Left cardiac atrium (tissue), 4 donors: ENCODE data around the gene SKIC8. TPM values are rescaled to one million over a fixed set of nuclear protein-coding genes. Genes with fewer than 3 reads are reported as not detected.
"Not testable (repeated sequence)": the region's sequence is repeated elsewhere in the genome, so short reads cannot be mapped to it uniquely, and the experiment has no call there.

ENCODE experiments used
- ATAC-seq, 2 donors: fragments of 200-7000 bp; cut with Tn5 transposase; one replicate each; pipeline ENCODE4 v1.9.1; 2020; ENCODE audit warnings: mild to moderate bottlenecking in 2 of 2, moderate library complexity in 2 of 2
- DNase-seq: peaks from one replicate; pipeline ENCODE4 v3.0.0-alpha.2; 2020
- intact Hi-C, 2 donors: fragments of 100-400 bp; cut with DNase I; formaldehyde crosslinking; loops; one replicate each; pipeline versions ENCODE4 v1.14.1 to v1.15.1; 2022 to 2023
- total RNA-seq, 2 donors: library from RNA; stranded (reverse); fragmentation: NEBNext Ultra II Directional; extraction: Animal tissue kit (Norgen Biotek cat#: 25700); gene quantifications; one replicate each; pipeline ENCODE4 v1.2.1, GENCODE V29; 2021
- donor health status: DM: no; HTN: yes; CAD: no.
- donor health status: DM: no; HTN: yes; CAD: no; lungs with severe emphysema.
- donor health status: DM: yes; HTN: yes; CAD: no.
- donor health status: Dilated cardiomyopathy.

Gene SKIC8
- total RNA-seq, 2 donors from 2014 or later: 27.1 to 35.5 TPM

- ATAC-seq (peak; percentile 61 to 74), DNase-seq (peak; percentile 76)
- intact Hi-C loops: no loop called here
Observed at GRCh38 chr15:78264304-78265136, 34.9 kb downstream of the SKIC8 start, which contains the start of gene DNAJA4. Gene DNAJA4 (plus strand): TSS chr15:78264562. CDS start chr15:78264764, 202 bp downstream.

GRCh38 chr15:78263907-78264303, 35.5 kb downstream of the SKIC8 start:
- intact Hi-C loops: no loop called here
- ATAC-seq: peak; percentile 4 to 10
- no peak for DNase-seq

GRCh38 chr15:78263351-78263781, 36.0 kb downstream of the SKIC8 start:
- intact Hi-C loops: no loop called here
- ATAC-seq (no peak), DNase-seq (no peak)

- ATAC-seq (no peak), DNase-seq (no peak)
- intact Hi-C loops: no loop called here
Observed at GRCh38 chr15:78261062-78261461, 38.3 kb downstream of the SKIC8 start.

GRCh38 chr15:78260489-78260888, 38.9 kb downstream of the SKIC8 start:
- ATAC-seq: no peak
- intact Hi-C loops: no loop called here
- no peak for DNase-seq

GRCh38 chr15:78259232-78259631, 40.2 kb downstream of the SKIC8 start:
- ATAC-seq: no peak
- no peak for DNase-seq
- intact Hi-C loops: no loop called here

- no peak for ATAC-seq
- intact Hi-C loops: no loop called here
Observed at GRCh38 chr15:78257681-78258080, 41.7 kb downstream of the SKIC8 start.

GRCh38 chr15:78256044-78256437, 43.4 kb downstream of the SKIC8 start:
- ATAC-seq (no peak), DNase-seq (no peak)
- intact Hi-C loops: no loop called here

More at GRCh38 chr15:78257681-78258080, 41.7 kb downstream of the SKIC8 start:
- DNase-seq: no peak

GRCh38 chr15:78255421-78256043, 43.9 kb downstream of the SKIC8 start:
- ATAC-seq: no peak
- intact Hi-C loops: no loop called here
- no peak for DNase-seq

GRCh38 chr15:78251136-78251535, 48.3 kb downstream of the SKIC8 start:
- ATAC-seq: no peak
- no peak for DNase-seq
- intact Hi-C loops: no loop called here

- intact Hi-C loops: no loop called here
- no peak for ATAC-seq
- no peak for DNase-seq
Observed at GRCh38 chr15:78249131-78249530, 50.3 kb downstream of the SKIC8 start.

- intact Hi-C loops: no loop called here
- DNase-seq (no peak), ATAC-seq (no peak)
Observed at GRCh38 chr15:78247911-78248310, 51.5 kb downstream of the SKIC8 start.

GRCh38 chr15:78245976-78246620, 53.3 kb downstream of the SKIC8 start:
- ATAC-seq, intact Hi-C loops, DNase-seq: not testable (repeated sequence)

GRCh38 chr15:78245392-78245791, 54.0 kb downstream of the SKIC8 start:
- intact Hi-C loops, DNase-seq, ATAC-seq: not testable (repeated sequence)

GRCh38 chr15:78244893-78245292, 54.5 kb downstream of the SKIC8 start:
- no peak for ATAC-seq
- no peak for DNase-seq
- intact Hi-C loops: loop anchor here (5.0 kb wide), 3 partner anchors 53 to 133 kb away; no protein-coding TSS in a partner anchor

- intact Hi-C loops: loop anchor here (5.0 kb wide), 3 partner anchors 52 to 132 kb away; no protein-coding TSS in a partner anchor
- DNase-seq (no peak), ATAC-seq (no peak)
Observed at GRCh38 chr15:78244101-78244500, 55.3 kb downstream of the SKIC8 start.

- peak; percentile 59 to 62 for ATAC-seq
- DNase-seq: peak; percentile 64
- intact Hi-C loops: loop anchor here (5.0 kb wide), 3 partner anchors 51 to 131 kb away; no protein-coding TSS in a partner anchor
Observed at GRCh38 chr15:78243491-78243941, 55.9 kb downstream of the SKIC8 start.

GRCh38 chr15:78243058-78243457, 56.4 kb downstream of the SKIC8 start:
- intact Hi-C loops: loop anchor here (5.0 kb wide), 3 partner anchors 51 to 131 kb away; no protein-coding TSS in a partner anchor
- no peak for DNase-seq
- ATAC-seq: no peak

GRCh38 chr15:78242128-78242527, 57.3 kb downstream of the SKIC8 start:
- ATAC-seq (peak in 1 of 2 donors; percentile 22), DNase-seq (no peak)
- intact Hi-C loops: loop anchor here (5.0 kb wide), 3 partner anchors 50 to 130 kb away; no protein-coding TSS in a partner anchor
